Muscle of arm (tissue), 12 donors: Measurements from ENCODE around the gene SH3PXD2B. TPM values are rescaled to one million over a fixed set of nuclear protein-coding genes. Genes with fewer than 3 reads are reported as not detected.

Experiments
- DNase-seq: peaks from one replicate; pipeline ENCODE4 v3.0.0-alpha.2; 2013
- polyA plus RNA-seq, 12 donors: library from polyadenylated mRNA; unstranded; fragments of 120-200 nt; gene quantifications; one replicate each; pipeline ENCODE4 v1.2.1, GENCODE V29; 2013; ENCODE audit not compliant: insufficient read length in 12 of 12

Gene SH3PXD2B
- polyA plus RNA-seq, 12 donors = 26.1 to 51.5 (median 36.0) TPM; not detected in 1

GRCh38 chr5:172438319-172438668 is 16.0 kb downstream of the SH3PXD2B start:
- DNase-seq = no peak

- no peak for DNase-seq
These were observed 16.6 kb downstream of the SH3PXD2B start for GRCh38 chr5:172437445-172438318.

- no peak for DNase-seq
These were observed 17.4 kb downstream of the SH3PXD2B start for GRCh38 chr5:172436879-172437369.

- no peak for DNase-seq
These were observed 18.0 kb downstream of the SH3PXD2B start for GRCh38 chr5:172436078-172436878.

- DNase-seq = no peak
These were observed 18.8 kb downstream of the SH3PXD2B start for GRCh38 chr5:172435362-172436077.

DNA sequence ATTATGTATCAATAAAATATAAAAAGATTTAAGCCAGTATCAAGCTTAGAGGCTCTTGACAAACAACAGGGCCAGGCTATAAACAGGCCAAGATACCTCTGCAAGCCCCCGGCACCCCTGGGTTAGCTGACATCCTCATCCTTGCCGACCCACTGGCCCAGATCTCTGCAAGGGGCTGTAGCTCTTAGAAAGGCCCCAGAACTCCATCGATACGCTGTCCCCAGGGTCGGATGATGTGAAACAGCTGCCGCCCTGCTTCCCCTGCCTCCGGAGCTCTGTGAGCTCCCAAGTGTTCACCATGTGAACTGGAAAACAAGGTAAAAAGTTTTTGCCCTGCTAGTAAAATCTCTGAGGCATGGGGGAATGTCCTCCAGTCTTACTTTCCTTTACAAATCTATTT is 20.1 kb downstream of the SH3PXD2B start:
- DNase-seq = no peak

DNA sequence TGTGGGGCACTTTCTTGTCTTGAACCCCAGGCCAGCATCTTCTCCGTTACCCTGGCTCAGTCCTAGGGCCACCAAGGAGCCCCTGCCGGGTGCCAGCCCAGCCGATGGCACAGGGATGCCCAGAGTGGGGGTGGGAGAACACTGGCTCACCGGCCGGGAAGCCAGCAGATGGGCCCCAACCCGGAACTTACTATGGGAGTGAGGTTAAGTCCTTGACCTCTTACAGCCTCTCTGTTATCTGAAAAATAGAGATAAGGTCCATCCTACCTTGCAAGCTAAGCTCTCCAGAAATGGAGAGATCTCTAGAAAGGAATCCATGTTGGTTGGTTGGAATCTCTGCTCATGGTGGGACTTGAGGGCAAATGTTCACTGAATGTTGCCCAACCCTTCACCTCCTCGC is 20.8 kb downstream of the SH3PXD2B start:
- no peak for DNase-seq

- DNase-seq = no peak
These were observed 21.3 kb downstream of the SH3PXD2B start for GRCh38 chr5:172433071-172433470.

GRCh38 chr5:172430354-172430753 is 24.0 kb downstream of the SH3PXD2B start:
- no peak for DNase-seq

- no peak for DNase-seq
These were observed 25.0 kb downstream of the SH3PXD2B start for GRCh38 chr5:172429201-172429940.

- no peak for DNase-seq
These were observed 25.8 kb downstream of the SH3PXD2B start for GRCh38 chr5:172428224-172429166.

- no peak for DNase-seq
These were observed 27.1 kb downstream of the SH3PXD2B start for GRCh38 chr5:172427202-172427601.

DNA sequence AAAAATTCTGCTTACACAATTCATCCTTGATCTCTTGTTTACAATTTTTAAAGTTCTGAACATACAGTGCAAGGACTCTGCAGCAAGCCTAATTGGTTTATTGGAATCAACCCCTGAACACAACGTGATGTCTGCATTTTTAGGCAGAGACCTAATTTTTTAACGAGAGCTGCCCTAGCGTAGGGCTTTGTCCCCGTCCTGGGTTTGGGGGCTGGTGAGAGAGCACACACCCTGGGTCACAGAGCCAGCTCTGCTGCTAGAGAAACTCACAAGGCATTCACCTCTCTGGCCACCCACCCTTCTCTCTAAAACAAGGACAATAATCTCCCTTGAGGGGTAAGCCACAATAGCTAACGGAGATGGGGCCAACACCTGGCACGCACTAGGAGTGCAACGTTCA is 28.2 kb downstream of the SH3PXD2B start:
- no peak for DNase-seq

GRCh38 chr5:172425402-172425801 is 28.9 kb downstream of the SH3PXD2B start:
- DNase-seq = no peak

- no peak for DNase-seq
These were observed 29.5 kb downstream of the SH3PXD2B start for GRCh38 chr5:172424808-172425207.

DNA sequence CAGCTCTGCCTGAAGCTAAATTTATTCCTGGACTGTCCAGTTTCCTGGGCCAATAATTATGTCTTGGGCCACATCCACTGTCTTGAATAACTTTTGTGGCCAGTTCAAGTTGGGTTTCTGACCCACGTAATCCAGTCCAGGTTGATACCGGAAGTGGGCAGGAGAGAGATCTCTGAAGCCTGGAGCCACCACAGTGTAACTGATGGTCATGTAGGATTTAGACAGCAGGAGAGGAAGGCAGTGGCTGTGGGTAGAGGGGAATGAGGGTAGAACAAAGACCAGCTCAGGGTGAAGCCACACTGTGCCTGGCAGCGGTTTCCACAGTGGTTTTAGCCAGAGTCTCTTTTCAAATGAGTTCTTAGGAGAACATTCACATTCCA is 30.2 kb downstream of the SH3PXD2B start:
- no peak for DNase-seq

GRCh38 chr5:172423379-172424110 is 30.8 kb downstream of the SH3PXD2B start:
- DNase-seq = no peak

DNA sequence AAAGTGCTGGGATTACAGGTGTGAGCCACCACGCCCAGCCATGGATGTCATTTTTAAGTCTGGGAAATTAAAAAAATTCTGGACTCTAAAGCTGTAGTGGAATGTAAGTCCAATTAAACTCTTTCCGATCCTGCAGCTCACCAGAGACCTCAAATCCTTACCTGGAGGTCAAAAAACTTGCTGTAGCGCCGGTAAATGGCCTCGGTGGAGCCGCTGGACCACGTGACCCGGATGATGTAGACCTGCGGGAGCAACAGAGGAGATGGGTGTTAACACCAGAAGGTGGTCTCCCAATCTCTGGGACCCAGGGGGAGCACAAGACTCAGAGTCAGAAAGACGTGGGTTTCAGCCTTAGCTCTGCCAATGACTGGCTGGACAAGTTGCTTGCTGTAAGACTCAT is 32.1 kb downstream of the SH3PXD2B start:
- no peak for DNase-seq

- DNase-seq = no peak
These were observed 33.3 kb downstream of the SH3PXD2B start for GRCh38 chr5:172421020-172421419.
